Measurements from ENCODE around the gene PRKCZ.
"Not testable (repeated sequence)": the region's sequence is repeated elsewhere in the genome, so short reads cannot be mapped to it uniquely, and the experiment has no call there.

The PRKCZ gene

DNA sequence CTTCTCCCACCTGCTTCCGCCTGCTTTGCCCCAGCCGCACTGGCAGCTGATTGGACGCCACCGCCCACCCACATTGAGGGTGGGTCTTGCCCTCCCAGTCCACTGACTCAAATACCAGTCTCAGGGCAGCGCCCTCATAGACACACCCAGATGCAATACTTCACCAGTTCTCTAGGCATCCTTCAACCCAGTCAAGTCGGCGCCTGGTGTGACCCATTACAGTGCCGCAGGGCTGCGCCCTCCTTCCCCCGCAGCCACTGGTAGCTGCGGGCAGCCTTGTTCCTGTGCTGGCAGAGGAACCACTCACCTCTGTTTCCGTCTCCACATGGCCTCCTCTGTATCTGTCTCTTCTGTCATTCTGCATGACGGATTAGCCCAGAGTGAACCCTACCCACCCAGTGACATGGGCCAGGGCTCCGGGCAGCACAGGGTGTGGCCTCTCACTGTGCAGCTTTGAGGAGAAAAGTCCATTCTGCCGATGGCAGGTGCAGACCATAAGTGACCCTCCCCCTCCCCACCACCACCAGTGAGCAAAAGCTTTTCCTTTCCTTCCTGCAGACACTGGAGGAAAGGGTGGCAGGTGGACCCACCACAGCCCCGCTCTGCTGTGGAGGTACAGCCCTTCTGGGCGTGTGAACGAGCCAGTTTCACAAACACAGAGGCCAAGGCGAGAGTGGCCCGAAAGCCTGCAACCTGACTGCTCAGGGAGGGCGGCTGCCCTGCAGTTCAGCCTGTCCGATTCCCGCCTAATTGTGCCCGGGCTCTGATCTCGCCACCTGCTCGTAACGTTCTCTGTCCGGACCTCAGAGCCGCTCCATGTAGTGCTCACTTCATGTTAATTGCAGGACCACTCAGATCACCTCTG lies 87.3 kb downstream of the PRKCZ start:
- DNase-seq: no peak

DNA sequence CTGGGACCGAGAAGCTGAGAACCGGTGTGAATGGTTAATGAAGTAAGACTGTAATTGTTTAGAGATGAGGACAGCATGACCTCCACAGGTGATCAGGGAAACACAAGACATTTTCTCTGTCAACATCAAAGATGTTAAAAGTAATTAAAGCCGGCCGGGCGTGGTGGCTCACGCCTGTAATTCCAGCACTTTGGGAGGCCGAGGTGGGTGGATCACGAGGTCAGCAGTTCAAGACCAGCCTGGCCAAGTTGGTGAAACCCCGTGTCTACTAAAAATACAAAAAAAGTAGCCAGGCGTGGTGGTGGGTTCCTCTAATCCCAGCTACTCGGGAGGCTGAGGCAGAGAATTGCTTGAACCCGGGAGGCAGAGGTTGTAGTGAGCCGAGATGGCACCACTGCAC lies 88.9 kb downstream of the PRKCZ start:
- not testable (repeated sequence) for DNase-seq

DNA sequence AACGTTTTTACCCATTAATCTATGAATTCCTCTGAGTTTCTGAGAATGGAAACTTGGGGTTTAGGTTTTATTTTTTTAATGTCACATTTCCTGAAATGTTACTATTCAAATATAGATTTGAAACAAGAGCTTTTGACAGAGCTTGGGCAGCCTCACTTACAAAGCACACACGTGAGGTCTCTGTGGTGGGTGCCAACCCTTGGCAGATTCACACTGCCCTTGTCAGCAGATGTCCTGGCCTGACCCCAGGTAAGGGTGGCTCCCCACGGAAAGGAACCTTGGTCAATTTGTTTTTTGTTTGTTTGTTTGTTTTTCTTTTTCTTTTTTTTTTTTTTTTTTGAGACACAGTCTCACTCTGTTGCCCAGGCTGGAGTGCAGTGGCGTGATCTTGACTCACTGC lies 90.8 kb downstream of the PRKCZ start:
- DNase-seq: no peak

DNA sequence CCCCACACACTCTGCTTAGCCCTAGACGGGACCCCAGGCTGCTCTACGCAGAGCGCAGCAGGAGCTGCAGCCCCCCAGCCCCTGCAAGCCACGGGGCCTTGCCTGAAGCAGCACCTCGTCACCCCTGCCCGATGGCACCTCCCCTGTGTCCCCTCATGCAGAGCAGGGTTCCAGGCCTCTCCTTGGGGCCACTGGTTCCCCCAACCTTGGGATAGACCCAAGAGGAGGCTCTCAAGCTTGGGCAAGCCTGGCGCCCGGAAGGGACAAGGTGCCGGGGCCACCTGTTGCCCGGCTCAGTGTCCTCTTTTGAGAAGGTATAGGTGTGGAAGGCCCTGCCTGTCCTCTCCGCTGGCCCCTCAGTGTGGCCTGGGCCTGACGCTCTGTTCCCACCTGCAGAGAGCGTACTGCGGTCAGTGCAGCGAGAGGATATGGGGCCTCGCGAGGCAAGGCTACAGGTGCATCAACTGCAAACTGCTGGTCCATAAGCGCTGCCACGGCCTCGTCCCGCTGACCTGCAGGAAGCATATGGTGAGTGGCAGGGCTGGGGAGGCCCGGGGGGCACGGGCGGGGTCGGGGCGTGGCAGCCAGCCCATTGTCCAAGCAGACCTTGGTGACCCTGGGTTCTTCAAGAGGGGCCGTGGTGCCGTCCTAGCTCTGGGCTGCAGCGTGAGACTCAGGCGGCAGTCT lies 93.7 kb downstream of the PRKCZ start:
- DNase-seq: no peak

DNA sequence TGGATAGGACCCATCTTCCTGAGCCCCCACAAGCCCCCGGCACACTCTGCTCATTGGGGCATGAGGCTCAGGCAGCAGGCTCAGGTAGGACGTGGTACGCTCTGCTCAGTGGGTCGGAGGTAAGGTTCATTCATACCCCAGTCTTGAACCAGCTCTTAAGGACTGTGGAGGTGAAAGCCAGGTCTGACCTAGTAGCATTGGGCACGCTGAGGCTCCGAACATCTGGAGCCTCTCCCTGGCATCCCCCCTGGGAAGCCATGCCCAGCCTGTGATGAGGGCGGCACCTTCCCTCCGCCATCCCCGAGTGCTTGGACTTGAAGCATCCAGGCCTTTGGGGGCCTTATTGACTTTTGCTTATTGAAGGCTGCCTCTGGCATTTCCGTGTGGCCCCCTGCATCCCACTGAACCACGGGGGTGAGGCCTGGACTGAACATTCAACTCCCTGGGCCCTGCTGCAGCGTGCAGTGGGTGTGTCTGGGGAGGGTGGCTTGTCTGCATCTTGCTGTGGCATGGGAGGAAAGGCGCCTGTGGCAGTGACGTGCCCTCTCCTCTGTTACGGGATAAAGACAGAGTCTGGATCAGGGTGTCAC lies 94.4 kb downstream of the PRKCZ start:
- no peak for DNase-seq

DNA sequence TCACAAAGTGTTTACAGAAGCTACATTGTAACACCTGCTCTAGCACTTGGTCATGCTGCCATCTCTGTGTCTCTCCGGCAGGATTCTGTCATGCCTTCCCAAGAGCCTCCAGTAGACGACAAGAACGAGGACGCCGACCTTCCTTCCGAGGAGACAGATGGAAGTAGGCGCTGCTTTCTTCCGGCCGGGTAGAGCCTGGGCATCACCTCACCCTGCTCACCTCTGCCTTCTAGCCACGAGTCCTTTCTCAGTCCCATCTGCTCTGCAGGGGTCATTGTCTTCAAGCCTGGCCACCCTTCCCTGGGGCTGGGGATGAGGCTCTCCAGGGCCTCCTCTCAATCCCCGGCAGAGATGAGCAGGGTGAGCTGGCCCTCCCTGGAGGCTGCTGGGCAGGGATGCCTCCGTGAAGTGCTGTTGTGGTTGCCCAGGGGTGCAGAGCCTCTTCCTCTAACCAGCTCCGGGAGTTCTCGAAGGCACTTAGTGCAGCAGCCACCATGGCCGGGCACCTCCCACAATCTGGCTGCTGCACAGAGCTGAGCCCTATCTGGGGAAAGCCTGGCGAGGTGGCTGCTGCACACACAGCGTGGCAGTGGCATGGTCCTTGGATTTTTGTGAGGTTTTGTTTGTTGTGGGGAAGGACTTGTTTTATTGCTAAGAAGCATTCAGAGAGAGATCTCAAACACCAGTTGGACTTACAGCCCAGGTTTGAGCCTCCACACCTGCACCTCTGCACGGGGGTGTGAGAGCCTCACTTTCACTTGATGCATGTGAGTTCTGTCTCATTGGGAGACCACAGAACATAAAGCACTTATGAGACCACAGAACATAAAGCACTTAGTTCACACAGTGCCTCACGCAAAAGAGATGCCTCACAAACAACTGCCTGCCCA lies 96.0 kb downstream of the PRKCZ start:
- no peak for DNase-seq

DNA sequence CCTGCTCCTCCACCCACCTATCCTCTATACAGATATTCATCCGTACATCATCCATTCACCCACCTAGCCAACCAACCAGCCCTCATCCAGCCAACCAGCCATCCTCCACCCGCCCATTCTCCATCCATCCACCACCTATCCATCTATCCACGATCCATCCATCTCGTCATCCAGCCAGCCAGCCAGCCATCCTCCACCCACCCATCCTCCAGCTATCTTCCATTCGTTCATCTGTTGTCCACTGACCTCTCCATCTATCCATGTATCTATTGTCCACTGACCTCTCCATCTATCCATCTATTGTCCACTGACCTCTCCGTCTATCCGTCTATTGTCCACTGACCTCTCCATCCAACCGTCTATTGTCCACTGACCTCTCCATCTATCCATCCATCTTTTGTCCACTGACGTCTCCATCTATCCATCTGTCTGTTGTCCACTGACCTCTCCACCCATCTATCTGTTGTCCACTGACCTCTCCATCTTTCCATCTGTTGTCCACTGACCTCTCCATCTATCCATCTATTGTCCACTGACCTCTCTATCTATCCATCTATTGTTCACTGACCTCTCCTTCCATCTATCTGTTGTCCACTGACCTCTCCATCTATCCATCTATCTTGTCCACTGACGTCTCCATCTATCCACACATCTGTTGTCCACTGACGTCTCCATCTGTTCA lies 96.8 kb downstream of the PRKCZ start:
- no peak for DNase-seq

DNA sequence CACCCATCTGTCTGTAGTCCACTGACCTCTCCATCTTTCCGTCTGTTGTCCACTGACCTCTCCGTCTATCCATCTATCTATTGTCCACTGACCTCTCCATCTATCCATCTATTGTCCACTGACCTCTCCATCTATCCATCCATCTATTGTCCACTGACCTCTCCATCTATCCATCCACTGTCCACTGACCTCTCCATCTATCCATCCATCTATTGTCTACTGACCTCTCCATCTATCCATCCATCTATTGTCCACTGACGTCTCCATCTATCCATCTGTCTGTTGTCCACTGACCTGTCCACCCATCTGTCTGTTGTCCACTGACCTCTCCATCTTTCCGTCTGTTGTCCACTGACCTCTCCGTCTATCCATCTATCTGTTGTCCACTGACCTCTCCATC lies 97.7 kb downstream of the PRKCZ start:
- DNase-seq: not testable (repeated sequence)

DNA sequence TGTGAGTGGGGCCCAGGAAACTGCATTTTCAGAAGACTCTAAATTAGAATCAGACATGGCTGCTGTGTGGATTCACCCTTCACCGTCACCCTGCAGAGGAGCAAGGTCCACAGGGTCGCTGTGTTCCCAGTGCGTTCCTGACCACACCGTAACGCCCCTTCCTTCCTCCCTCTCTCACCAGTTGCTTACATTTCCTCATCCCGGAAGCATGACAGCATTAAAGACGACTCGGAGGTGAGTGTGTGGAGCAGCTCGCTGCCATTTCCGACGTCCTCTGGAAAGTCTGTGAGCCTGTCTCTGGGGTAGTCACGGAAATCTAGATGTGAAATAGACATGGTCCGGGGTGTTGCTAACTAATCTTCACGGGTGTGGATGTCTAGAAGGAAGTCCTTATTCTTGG lies 98.5 kb downstream of the PRKCZ start:
- peak; percentile 28 to 38 for DNase-seq

DNA sequence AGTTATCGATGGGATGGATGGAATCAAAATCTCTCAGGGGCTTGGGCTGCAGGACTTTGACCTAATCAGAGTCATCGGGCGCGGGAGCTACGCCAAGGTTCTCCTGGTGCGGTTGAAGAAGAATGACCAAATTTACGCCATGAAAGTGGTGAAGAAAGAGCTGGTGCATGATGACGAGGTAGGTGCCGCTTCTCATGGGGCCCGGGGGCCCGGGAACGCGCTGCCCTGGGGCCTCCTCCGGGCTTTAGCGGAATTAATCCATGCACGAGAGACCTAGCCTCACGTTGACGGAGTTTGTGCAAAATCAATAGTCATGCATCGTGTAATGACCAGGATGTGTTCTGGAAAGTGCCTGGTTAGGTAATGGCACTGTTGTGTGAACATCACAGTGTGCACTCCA lies 100.6 kb downstream of the PRKCZ start:
- DNase-seq: no peak

DNA sequence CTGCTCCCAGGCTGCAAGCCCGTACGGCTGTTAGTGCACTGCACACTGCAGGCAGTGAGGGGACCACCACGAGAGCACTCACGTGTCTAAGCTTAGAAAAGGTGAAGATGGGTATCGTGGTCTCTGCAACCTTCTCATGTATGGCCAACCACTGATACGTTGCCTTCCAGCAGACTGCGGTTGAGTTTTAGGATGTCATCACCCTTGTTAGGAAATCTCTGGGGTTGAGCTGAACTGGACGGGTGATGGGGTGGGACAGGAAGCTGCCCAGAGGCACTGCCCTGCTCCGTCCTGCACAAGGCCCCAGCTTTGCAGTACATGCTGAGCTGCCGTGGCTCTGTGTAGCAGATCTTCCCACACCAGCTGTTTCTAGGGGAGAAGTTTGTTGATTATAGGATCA lies 101.0 kb downstream of the PRKCZ start:
- DNase-seq: no peak

DNA sequence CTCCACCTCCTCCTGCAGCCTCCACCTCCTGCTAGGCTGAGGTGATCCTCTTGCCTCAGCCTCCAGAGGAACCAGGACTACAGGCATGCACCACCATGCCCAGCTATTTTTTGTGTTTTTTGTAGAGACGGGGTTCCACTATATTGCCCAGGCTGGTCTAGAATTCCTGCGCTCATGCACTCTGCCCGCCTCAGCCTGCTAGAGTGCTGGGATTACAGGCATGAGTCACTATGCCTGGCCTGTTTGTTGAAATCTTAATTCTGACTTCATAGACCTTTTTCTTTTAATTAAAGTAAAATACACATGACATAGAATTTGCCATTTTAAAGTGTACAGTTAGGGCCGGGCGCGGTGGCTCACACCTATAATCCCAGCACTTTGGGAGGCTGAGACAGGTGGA lies 101.7 kb downstream of the PRKCZ start:
- DNase-seq: no peak

DNA sequence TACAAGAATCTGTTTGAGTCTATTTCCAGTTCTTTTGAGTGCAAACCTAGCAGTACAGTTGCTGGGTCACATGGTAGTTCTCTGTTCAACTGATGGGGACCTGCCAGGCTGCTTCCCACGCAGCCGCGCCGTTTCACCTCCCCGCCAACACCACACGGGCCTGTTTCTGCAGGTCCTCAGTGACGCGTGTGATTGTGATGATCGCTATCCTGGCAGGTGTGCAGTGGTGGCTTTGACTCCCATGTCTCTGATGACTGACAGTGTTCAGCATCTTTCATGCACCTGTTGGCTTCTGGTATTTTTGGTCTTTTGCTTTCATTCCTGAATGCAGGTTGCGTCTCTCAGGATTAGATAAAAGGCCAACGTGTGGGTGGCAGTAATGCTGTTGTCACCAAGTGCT lies 102.7 kb downstream of the PRKCZ start:
- DNase-seq: peak; percentile 28 to 30

DNA sequence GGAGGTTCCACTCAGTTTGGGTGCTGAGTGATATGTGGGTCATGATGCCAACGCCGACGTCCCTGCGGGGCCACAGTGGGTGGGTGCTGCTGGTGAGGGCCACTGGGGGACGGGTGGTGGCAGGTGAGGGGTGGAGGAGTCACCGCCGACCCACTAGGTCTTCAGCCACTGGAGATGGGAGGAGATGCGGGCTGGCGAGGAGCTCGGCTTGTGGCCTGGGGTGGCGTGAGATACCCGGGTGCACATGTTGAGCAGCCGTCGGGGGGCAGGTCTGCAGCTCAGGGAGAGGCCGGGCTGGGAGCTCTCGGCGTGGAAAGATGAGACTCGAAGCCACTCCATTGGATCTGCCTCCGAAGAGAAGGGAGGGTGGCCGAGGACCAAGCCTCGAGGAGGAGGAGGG lies 103.8 kb downstream of the PRKCZ start:
- DNase-seq: no peak

DNA sequence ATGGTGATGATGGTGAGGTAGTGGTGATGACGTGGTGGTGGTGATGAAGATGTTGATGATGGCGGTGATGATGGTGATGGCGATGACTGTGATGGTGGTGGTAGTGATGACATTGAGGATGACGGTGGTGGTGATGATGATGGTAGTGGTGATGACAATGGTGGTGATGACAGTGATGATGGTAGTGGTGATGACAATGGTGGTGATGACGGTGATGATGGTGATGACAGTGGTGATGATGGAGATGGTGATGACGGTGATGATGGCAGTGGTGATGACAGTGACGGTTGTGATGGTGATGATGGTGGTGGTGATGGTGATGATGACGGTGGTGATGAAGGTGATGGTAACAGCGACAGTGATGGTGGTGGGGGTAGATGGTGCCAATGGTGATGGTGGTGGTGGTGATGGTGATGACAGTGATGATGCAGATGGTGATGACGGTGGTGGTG lies 105.0 kb downstream of the PRKCZ start:
- no peak for DNase-seq

DNA sequence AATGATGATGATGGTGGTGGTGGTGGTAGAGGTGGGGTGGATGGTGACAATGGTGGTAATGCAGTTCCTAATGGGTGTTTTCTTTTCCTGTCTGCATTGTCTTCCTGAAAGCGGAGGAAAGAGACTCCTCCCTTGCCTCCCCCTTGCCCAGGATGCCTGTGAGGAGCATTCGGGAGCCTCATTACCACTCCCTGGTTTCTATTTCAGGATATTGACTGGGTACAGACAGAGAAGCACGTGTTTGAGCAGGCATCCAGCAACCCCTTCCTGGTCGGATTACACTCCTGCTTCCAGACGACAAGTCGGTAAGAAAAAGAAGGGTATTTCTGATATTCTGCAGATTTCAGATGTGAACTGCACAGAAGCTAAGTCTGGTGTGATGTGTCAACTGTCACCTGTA lies 105.6 kb downstream of the PRKCZ start:
- DNase-seq: no peak

DNA sequence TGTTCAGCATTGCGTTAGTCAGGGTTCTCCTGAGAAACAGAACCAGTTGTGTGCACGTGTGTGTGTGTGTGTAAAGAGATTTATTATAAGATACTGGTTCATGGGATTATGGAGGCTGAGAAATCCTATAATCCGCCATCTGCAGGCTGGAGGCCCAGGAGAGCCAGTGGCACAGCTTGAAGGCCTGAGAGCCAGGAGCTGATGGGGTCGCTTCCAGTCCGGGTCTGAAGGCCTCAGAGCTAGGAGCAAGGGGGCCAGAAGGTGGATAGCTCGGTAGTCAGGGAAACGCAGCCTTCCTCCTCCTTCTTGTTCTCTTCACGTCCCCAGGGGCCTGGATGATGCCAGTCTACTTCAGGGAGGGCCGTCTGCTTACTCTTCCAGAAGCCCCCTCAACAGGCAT lies 106.7 kb downstream of the PRKCZ start:
- DNase-seq: no peak

DNA sequence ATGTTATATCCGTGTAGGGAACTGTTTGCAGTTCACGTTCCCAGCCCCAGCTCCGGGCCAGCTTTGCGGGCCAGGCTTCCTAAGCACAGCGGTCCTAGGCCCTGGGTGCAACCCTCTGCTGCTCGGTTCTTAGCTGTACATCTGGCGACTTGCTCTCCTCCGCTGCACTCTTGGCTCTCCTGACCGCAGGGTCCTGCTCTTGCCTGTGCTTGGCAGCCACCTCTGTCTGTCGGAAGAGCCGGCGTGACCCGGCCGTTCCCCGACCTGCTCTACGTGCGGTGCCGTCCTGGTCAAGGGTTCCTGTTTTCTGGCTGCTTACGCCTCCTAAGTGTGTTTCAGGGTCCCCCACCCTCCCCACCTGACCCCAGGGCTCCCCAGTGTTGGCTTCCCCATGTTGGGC lies 107.6 kb downstream of the PRKCZ start:
- DNase-seq: no peak

DNA sequence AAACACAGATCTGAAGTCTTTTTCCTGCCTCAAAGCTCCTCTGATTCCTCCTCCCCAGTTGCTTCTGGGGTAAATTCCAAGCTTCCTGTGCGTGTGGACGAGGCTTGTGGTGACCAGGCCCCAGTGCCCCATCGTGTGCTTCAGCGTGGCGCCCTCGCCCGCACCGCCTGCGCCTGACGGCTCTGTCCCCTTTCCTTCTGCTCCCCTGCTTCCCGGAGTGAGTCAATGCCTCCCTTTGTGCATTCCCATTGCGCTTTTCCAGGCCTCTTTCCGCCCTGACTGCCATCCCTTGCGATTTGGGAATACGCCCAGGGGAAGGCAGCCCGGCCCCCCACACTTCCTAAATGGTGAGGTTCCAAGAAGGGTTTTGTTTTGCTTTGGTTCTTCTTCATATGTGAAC lies 108.1 kb downstream of the PRKCZ start:
- DNase-seq: no peak

DNA sequence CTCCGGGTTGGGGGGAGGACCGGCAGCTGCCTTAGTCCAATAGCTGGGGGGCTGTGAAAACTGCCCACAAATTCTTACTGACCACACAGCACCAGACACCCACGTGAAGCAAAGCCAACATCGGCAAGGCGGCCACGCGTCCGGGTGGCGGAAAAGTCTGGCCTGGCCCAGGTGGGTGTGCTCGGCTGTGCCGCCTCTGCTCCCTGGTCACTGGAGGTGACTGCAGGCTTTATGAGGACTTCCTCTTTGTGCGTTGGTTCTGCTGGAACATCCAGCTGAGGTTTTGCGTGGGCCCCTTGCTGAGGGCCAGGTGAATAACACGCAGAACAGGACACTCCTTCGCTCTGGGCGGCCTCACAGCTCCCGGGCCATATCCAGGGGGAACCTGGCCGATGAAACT lies 108.9 kb downstream of the PRKCZ start:
- no peak for DNase-seq

DNA sequence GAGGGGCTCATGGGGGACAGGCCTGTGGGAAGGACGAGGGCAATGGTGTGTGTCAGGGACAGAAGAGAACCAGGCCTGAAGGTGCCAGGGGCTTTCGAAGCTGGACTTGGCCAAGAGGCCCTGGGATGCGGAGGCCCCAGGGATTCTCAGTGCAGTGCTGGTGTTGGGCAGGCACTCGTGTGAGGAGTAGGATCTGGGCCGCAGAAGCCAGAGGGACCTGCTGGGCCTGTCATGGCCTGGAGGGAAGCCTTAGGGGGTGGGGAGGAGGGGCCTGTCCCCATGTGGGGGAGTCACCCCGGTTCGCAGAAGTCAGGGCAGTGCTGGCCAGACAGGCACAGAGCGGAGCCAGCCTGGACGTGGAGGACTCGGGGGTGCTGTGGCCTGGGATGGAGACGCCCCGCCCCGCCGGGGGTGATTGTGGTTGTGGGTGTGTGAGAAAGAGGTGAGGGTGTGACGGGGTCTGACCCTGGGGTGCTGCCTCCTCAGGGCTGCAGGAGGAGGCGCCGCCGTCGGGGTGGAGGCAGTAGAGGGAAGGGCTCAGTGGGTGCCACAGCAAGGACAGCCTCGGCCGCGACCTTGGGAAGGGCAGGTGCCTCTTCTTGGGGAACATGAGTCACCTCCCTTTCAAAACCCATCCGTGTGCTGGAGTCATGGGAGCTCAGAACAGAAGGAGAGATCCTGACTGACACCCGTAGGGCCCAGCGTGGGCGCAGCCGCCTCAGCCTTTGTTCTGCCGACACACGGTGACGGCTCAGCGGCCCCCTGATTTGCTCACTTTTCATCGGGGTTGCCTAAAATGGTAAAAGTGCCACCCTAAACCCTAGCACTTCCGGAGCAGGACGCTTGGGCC lies 110.5 kb downstream of the PRKCZ start:
- no peak for DNase-seq
